ENCODE measurements around the gene B4GALT2.

GRCh38 chr1:43938383-43938782 is 40.6 kb upstream of the B4GALT2 start:
- TF ChIP-seq CTCF (IDR thresholded peaks at IDR 0.05; ENCODE audit: insufficient read depth, low read depth, low read length) (no peak), EZH2 (IDR thresholded peaks at IDR 0.05; ENCODE audit: insufficient read depth, low read length) (no peak)
